ENCODE measurements around the gene GPR37L1.

Gene GPR37L1, protein sequence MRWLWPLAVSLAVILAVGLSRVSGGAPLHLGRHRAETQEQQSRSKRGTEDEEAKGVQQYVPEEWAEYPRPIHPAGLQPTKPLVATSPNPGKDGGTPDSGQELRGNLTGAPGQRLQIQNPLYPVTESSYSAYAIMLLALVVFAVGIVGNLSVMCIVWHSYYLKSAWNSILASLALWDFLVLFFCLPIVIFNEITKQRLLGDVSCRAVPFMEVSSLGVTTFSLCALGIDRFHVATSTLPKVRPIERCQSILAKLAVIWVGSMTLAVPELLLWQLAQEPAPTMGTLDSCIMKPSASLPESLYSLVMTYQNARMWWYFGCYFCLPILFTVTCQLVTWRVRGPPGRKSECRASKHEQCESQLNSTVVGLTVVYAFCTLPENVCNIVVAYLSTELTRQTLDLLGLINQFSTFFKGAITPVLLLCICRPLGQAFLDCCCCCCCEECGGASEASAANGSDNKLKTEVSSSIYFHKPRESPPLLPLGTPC
- total RNA-seq, result 0 reads per million in 9 experiments

DNA sequence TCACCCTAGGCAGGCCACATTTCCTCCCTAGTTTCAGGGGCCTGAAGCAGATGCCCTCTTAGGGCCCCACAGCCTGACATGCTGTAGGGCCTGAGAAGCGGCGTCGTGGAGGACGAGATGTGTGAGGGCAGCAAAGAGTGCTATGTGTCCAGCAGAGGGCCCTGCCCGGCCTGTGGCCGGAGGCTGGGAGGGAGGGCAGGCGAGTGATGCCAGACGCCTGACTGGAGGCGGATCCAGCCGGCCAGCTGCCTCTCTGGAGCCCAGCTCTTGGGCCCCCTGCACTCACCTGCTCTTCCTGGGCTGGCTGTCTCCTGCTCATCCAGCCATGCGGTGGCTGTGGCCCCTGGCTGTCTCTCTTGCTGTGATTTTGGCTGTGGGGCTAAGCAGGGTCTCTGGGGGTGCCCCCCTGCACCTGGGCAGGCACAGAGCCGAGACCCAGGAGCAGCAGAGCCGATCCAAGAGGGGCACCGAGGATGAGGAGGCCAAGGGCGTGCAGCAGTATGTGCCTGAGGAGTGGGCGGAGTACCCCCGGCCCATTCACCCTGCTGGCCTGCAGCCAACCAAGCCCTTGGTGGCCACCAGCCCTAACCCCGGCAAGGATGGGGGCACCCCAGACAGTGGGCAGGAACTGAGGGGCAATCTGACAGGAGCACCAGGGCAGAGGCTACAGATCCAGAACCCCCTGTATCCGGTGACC, at the start of gene GPR37L1:
Gene GPR37L1, plus strand, starts transcription at position 279 of the 697 bp plus-strand sequence. Its CDS starts 47 bp downstream, at position 326.
- Mint-ChIP-seq H3K27ac (peak within 1 kb of the TSS in 1 of 2 donors; percentile 71), H3K4me1 (ENCODE audit: low read depth in 2 of 2) (peaks cover 0 to 1% of the 10 kb centered on the region in 2 donors), H3K27me3 (peaks cover 44 to 61% of the 10 kb centered on the region in 2 donors), H3K4me3 (no peak within 1 kb of the TSS), H3K9me3 (no peaks in the 10 kb centered on the region), H3K36me3 (ENCODE audit: insufficient read depth) (no peaks in the 10 kb centered on the region)
- DNase-seq (no peak), ATAC-seq (replicated peaks) (no peak)

DNA sequence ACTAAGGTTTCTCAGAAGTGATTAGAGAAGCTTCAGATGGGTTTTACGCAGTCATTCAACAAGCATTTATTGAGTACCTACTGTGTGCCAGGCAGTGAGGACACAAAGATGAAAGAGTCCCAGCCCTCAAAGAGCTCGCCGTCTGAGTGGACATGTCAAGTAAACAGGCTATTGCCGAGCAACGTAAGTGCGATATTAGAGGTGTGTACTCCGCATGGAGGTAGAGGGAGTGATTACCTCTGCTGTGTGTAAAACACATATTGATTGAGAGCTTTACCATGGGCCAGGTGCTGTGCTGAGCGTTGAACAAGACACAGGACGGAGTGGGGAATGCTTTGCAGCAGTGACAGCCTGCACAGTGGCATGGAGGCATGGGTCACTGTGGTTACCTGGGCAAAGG, 49.5 kb upstream of the GPR37L1 start:
- DNase-seq (no peak), ATAC-seq (replicated peaks) (no peak)
- no peaks in the 10 kb centered on the region for H3K4me1 Mint-ChIP-seq (ENCODE audit: low read depth in 2 of 2)
- H3K27ac Mint-ChIP-seq, result no peak overlapping the region
- no peaks in the 10 kb centered on the region for H3K9me3 Mint-ChIP-seq
- no peaks in the 10 kb centered on the region for H3K27me3 Mint-ChIP-seq
- no peaks in the 10 kb centered on the region for H3K36me3 Mint-ChIP-seq (ENCODE audit: insufficient read depth)
- no peak overlapping the region for H3K4me3 Mint-ChIP-seq

DNA sequence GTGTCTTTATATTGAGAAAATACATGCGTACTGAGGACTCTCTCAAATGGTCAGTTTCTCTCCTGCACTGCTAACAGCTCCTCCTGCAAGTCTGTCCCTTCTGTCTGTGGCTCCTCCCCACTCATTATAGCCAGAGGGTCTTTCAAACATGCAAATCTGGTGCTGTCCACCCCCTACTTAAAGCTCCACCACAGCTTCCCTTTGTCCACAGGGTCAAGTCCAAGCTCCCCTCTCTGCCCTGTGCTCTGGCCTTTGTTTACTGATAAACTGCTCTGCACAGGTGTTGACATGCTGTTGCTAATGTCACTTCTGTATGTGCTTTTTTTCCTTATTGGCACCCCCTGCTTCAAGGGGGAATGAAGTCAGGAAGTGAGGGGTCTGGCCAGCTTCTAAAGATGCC, 47.7 kb upstream of the GPR37L1 start:
- no peak for ATAC-seq (replicated peaks)
- Mint-ChIP-seq H3K36me3 (ENCODE audit: insufficient read depth) (no peaks in the 10 kb centered on the region), H3K27me3 (no peaks in the 10 kb centered on the region), H3K27ac (no peak overlapping the region), H3K4me1 (ENCODE audit: low read depth in 2 of 2) (no peaks in the 10 kb centered on the region), H3K9me3 (no peaks in the 10 kb centered on the region), H3K4me3 (no peak overlapping the region)
- DNase-seq, result no peak

DNA sequence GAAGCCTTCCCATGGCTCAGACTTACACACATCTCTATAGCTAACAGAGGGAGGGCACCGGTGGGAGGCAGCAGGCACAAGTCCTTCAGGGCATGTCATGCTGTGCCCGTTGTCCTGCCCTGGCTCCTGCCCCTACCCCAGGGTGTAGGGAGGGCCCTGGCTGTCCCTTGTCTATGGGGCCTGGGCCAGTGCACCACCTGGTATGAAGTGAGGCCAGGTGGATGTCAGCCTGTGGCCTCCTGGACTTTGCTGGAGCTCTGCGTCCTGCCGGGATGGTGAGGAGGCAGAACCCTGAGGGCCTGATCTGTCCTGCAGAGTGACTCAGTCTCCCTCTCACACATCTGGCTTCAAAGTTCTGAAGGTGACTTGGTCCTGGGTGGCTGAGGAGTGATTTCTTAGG, 47.3 kb upstream of the GPR37L1 start:
- Mint-ChIP-seq H3K9me3 (no peaks in the 10 kb centered on the region), H3K4me1 (ENCODE audit: low read depth in 2 of 2) (no peaks in the 10 kb centered on the region), H3K36me3 (ENCODE audit: insufficient read depth) (no peaks in the 10 kb centered on the region), H3K4me3 (no peak overlapping the region), H3K27me3 (no peaks in the 10 kb centered on the region), H3K27ac (no peak overlapping the region)
- ATAC-seq (replicated peaks) (no peak), DNase-seq (no peak)

DNA sequence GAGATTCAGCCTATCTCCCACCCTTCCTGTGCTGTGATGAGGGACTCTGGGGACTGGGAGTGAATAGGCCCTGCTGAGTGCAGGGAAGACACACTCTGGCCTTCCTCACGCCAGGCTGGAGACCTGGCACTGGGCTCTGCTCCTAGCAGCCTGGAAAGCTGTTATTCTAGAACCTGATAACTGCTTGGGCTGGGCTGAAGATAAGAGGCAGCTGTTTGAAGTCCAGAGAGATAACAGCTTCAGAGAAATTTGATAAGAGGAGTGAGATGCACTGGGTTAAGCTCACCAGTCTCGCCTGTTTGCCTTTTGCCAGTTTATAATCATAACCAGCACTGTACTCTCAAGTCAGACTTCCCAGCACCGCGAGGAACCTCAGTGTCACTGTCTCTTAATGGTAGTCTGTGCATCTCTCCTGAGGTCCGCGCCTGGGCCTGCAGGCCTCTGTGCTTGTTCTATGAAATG, 46.6 kb upstream of the GPR37L1 start:
- H3K36me3 Mint-ChIP-seq (ENCODE audit: insufficient read depth), result no peaks in the 10 kb centered on the region
- no peak overlapping the region for H3K4me3 Mint-ChIP-seq
- no peak for DNase-seq
- H3K9me3 Mint-ChIP-seq, result no peaks in the 10 kb centered on the region
- no peak for ATAC-seq (replicated peaks)
- H3K27ac Mint-ChIP-seq, result peak overlapping the region in 1 of 2 donors; percentile 62
- no peaks in the 10 kb centered on the region for H3K4me1 Mint-ChIP-seq (ENCODE audit: low read depth in 2 of 2)
- H3K27me3 Mint-ChIP-seq, result no peaks in the 10 kb centered on the region

DNA sequence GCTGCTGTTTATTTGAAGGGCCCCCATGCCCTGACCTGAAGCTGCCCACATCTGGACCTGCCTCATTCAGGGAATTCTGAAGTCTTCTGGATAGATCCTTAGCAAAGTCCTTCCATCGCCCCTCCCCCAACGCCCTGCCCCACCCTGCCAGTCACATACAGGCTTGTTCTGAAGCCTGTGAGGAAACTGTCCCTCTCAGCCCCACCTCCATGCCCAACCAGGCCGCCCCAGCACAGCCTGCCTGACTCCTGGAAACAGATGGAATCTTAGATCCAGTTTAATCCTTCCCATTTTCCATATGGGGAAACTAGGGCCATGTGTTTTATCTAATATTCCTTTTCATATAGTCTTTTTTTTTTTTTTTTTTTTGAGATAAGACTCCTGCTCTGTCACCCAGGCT, 44.5 kb upstream of the GPR37L1 start:
- no peak for ATAC-seq (replicated peaks)
- Mint-ChIP-seq H3K36me3 (ENCODE audit: insufficient read depth) (no peaks in the 10 kb centered on the region), H3K4me3 (no peak overlapping the region), H3K27me3 (no peaks in the 10 kb centered on the region), H3K9me3 (no peaks in the 10 kb centered on the region), H3K27ac (no peak overlapping the region), H3K4me1 (ENCODE audit: low read depth in 2 of 2) (no peaks in the 10 kb centered on the region)
- DNase-seq, result no peak

DNA sequence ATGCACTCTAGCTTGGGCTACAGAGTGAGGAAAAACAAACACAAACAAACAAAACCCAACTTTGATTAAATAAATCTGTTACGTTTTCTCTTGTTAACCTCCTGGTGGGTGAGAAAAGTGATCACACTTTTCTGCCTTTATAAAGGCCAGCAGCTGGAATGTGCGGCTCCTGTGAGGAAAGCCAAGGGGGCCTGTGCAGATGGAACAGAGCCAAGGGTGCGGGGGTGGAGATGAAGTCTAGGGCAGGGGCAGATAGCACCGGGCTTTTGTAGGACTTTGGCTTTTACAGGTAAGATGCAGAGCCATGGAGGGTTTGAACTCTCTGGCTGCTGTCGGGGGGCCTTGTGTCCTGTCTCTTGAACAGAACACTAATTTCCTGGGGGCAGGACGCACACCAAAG, 40.7 kb upstream of the GPR37L1 start:
- no peak overlapping the region for H3K27ac Mint-ChIP-seq
- H3K9me3 Mint-ChIP-seq, result no peaks in the 10 kb centered on the region
- no peaks in the 10 kb centered on the region for H3K4me1 Mint-ChIP-seq (ENCODE audit: low read depth in 2 of 2)
- DNase-seq (no peak), ATAC-seq (replicated peaks) (no peak)
- peaks cover 5 to 28% of the 10 kb centered on the region in 2 donors for H3K27me3 Mint-ChIP-seq
- H3K36me3 Mint-ChIP-seq (ENCODE audit: insufficient read depth), result no peaks in the 10 kb centered on the region
- H3K4me3 Mint-ChIP-seq, result no peak overlapping the region

DNA sequence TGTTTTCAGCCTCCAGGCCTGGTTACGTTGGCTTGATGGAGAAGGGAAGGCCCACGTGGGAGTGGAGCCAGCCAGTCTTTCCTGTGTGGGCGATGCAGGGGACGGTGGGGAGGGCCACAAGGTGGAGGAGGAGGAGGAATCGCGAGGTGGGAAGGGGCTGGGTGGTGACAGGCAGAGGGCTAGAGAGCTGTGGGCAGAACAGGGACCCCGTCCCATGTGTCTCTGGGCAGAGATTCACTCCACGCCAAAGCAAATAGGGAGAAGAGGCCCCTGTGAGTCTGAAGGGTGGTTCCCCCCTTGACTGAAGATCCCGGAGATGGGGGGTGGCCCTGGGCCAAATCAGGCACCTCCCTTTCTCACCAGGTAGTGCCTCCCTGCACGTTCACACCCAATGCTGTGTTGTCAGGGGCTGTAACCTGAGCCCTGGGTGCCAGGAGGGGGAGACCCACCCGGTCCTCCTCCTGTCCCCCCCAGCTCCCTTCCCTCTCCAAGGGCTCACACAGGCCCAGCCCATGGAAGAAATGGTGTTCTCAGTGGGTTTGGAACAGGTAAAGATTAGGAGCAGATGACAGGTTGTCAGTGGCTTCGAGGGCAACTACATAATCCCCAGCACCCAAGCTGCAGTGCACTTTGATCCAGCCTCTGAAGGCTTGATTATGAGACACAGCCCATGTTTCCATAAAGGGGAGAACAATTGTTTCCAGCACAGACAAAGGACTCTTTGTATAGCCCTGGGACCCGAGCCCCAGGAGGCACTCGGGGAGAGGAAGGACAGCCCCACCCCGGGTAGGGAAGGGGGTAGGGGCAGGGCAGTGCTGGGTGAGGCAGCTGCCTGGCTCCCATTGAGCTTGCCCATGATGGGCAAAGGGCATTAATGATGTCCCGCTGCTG, 37.7 kb upstream of the GPR37L1 start:
- Mint-ChIP-seq H3K27ac (no peak overlapping the region), H3K9me3 (no peaks in the 10 kb centered on the region), H3K27me3 (peaks cover 5 to 41% of the 10 kb centered on the region in 2 donors), H3K4me1 (ENCODE audit: low read depth in 2 of 2) (no peaks in the 10 kb centered on the region), H3K4me3 (no peak overlapping the region), H3K36me3 (ENCODE audit: insufficient read depth) (no peaks in the 10 kb centered on the region)
- DNase-seq (no peak), ATAC-seq (replicated peaks) (no peak)

DNA sequence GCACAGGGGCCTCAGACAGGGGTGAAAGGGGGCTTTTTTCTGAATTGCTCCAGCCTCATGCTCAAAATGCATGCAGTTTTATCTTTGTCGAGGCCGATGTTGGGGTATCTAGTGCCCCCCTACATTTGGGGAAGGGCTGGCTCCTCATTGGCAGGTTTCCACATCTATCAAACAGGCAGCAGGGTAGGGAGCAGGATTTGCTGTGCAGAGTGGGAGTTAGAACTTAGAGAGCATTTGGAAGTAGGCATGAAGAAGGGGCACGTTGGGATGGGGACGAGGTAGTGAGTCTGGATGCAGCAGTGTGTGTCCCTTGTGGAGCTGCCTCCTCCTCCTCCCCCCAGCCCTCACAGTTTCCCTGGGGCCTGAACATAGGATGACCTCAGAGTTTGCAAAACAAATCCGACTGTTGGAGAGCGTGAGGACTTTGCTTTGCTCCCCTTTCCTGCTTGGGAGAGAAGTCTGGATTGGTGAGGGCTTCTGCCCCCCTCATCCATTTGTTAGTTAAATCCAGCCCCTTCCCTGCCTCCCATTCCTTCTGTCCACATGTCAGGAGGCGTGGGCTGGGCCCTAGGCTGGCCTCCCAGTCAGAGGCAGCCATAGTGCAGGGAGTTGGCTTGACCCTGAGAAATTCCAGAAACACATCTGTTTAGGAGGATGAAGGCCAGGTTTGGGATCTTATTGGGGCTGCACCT, 36.9 kb upstream of the GPR37L1 start:
- H3K4me1 Mint-ChIP-seq (ENCODE audit: low read depth in 2 of 2), result no peaks in the 10 kb centered on the region
- peaks cover 5 to 43% of the 10 kb centered on the region in 2 donors for H3K27me3 Mint-ChIP-seq
- H3K4me3 Mint-ChIP-seq, result no peak overlapping the region
- ATAC-seq (replicated peaks), result no peak
- H3K27ac Mint-ChIP-seq, result no peak overlapping the region
- H3K9me3 Mint-ChIP-seq, result no peaks in the 10 kb centered on the region
- no peak for DNase-seq
- no peaks in the 10 kb centered on the region for H3K36me3 Mint-ChIP-seq (ENCODE audit: insufficient read depth)

DNA sequence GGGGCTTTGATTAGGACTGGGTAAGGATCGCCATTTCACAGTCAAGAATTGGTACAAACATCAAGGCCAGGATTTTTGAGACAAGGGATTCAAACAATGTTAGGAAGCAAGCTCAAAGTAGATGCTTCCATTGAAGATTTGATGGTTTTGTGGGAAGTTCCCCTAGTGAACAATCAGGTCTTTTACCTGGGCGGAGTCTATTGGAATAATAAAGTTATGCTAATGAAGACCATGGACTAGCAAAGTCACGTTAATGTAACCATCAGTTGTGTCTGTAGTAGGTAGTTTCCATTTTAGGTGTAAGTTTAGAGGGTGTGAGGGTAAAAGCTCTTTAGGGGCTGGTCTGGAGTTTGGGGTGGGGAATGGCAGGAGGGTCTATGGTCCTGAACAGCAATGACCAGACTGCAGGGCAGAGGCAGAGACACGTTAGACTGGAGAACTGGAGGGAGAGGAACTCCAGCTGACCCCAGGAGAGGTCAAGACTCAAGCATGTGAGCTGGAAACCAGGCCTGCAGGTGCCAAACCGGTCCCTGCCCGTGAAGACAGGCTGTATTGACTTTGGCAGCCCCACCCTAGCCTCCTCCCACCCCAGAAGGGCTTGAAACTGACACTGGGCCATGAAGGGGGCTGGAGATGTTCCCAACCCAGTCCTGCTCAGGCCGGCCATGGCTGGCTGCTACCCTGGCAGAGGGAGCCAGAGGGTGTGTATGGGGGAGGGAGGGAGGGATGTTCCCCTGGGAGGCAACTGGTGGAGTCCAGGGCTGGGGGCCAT, 36.0 kb upstream of the GPR37L1 start:
- Mint-ChIP-seq H3K9me3 (no peaks in the 10 kb centered on the region), H3K4me1 (ENCODE audit: low read depth in 2 of 2) (no peaks in the 10 kb centered on the region), H3K27me3 (peaks cover 5 to 48% of the 10 kb centered on the region in 2 donors), H3K27ac (no peak overlapping the region), H3K4me3 (no peak overlapping the region), H3K36me3 (ENCODE audit: insufficient read depth) (no peaks in the 10 kb centered on the region)
- no peak for ATAC-seq (replicated peaks)
- DNase-seq, result no peak

DNA sequence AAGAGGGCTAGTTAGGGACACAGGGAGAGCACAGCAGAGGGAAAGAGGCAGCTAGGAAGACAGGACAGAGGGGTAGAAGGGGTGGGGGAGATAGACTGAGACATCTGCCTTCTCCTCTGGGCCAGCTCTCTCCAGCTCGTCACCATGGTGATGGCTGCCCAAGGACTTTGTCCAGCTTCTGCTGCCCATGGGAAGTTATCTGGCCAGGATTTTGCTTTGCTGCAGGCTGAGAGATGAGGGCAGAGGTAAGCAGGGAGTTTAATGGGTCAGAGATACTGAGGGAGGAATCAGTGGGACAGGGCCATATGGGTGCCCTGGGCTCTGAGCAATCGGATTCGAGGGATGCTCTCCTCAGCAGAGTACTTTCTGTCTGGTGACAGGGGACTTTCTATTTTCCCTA, 34.5 kb upstream of the GPR37L1 start:
- no peak for ATAC-seq (replicated peaks)
- Mint-ChIP-seq H3K27me3 (peaks cover 16 to 53% of the 10 kb centered on the region in 2 donors), H3K4me1 (ENCODE audit: low read depth in 2 of 2) (no peaks in the 10 kb centered on the region), H3K36me3 (ENCODE audit: insufficient read depth) (no peaks in the 10 kb centered on the region), H3K4me3 (no peak overlapping the region), H3K27ac (no peak overlapping the region), H3K9me3 (no peaks in the 10 kb centered on the region)
- DNase-seq, result no peak

DNA sequence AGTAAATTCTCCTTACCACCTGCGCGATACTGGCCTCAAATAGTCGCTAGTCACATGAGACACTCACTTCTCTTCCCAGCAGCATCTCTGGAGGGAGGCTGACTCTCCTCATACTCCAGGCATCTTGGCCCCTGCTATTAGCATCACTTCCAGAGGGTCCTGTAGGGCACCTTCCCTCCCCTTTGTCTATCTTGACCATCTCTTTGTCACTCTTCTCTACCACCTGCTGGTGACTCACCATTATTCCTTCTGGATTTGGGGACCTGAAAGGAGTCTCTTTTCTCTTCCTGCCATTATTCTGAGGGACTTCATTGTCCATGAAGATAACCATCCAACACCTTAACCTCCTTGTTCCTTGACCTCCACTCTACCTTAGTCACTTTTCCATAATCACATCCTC, 31.7 kb upstream of the GPR37L1 start:
- Mint-ChIP-seq H3K36me3 (ENCODE audit: insufficient read depth) (no peaks in the 10 kb centered on the region), H3K27ac (no peak overlapping the region), H3K4me1 (ENCODE audit: low read depth in 2 of 2) (no peaks in the 10 kb centered on the region), H3K27me3 (peaks cover 19 to 46% of the 10 kb centered on the region in 2 donors), H3K4me3 (no peak overlapping the region), H3K9me3 (no peaks in the 10 kb centered on the region)
- DNase-seq (no peak), ATAC-seq (replicated peaks) (no peak)

Measured in effector memory CD8-positive, alpha-beta T cell (primary cell).